Stimulated activated CD8-positive, alpha-beta memory T cell treated with anti-CD3 and anti-CD28 coated beads, Interleukin-7, amount 100 ng/mL, for 48 hours (primary cell): Measurements from ENCODE around the gene UNKL.
"Not testable (repeated sequence)": the region's sequence is repeated elsewhere in the genome, so short reads cannot be mapped to it uniquely, and the experiment has no call there.

Experiments used
- DNase-seq, 2 donors: peaks; one replicate each; pipeline ENCODE4 v3.0.0-alpha.2; 2020; ENCODE audit warnings: low read depth in 1 of 2; ENCODE audit errors: extremely low read depth in 1 of 2

UNKL gene

GRCh38 chr16:1330260-1330914 is 84.1 kb downstream of the UNKL start:
- DNase-seq: no peak

DNA sequence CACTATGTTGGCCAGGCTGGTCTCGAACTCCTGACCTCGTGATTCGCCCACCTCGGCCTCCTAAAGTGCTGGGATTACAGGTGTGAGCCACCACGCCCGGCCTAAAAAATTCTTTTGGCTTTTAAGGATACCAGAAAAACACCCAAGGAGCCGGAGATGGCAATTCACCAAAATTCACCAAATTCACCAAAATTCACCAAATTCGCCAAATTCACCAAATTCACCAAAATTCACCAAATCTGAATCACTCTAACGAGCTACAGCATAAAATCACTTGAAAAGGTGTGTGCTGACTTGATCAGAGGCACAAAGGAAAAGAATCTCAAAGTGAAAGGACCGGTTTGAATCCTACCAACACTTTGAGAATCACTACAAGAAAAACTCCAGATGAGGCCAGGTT is 85.5 kb downstream of the UNKL start:
- not testable (repeated sequence) for DNase-seq

GRCh38 chr16:1328136-1328535 is 86.4 kb downstream of the UNKL start:
- DNase-seq: not testable (repeated sequence)

DNA sequence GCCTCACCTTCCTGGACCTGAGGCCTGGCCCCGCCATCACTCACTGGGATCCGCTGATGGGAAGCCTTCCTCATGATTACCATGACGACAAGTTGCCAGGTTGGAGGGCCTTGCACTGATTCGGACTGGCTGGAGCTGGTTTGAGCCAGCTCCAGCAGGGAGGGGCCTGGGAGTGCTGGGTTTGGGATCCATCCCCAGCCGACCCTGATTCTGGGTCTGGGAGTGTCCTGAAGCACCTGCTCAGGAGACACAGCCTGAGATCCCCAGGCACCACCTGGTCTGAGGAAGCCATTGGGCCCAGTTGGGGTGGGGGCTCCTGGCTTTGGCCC is 86.9 kb downstream of the UNKL start:
- no peak for DNase-seq

GRCh38 chr16:1326946-1327618 is 87.4 kb downstream of the UNKL start:
- no peak for DNase-seq

DNA sequence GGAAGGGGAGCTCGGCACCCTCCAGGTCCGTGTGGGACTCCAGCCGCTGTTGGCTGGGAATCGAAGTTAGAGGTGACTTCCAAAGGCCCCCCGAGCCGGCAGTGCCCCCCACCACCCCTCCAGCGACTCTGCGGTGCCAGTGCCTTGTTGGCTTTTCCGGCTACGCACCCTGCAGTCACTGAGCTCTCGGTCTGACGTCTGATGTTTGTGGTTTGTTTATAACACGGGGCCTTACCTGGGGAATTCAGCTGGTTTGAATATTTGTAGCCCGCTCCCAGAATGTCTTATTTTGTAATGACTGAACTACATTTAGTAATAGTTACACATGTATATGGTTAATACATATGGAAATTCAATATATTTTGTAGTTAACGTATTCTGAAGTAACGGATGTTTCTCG is 88.1 kb downstream of the UNKL start:
- DNase-seq: no peak

DNA sequence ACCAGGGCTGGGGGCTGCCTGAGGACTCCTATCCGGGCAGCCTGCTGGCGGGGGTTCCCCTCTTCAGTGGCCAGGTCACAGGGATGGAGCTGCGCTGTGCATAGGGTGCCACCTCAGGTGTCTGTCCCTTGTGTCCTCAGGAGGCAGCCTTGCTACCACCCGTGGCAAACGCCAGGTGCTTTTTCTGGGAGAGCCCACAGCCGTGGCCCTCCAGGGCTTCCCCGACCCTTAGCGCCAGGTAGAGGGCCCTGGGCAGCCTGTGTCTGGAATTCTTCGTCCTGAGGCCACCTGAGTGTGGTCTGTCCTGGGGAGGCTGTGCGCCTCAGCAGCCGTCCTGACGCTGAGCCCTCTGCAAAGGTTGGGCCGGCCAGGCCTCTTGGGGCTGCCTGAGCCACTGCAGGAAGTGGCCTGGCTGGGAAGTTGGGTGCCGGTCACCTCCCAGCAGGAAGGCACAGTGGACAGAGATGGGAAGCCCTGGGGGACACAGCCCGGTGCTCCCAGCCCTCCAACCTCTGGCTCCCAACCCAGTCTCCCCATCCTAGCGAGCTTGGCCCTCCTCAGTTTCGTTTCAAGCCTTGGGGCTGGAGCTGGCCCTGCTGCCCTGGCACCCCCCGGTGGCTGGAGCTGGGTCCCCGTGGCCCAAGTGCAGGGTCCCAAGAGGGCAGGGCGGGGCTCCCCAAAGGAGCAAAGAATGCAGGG is 88.7 kb downstream of the UNKL start:
- no peak for DNase-seq

DNA sequence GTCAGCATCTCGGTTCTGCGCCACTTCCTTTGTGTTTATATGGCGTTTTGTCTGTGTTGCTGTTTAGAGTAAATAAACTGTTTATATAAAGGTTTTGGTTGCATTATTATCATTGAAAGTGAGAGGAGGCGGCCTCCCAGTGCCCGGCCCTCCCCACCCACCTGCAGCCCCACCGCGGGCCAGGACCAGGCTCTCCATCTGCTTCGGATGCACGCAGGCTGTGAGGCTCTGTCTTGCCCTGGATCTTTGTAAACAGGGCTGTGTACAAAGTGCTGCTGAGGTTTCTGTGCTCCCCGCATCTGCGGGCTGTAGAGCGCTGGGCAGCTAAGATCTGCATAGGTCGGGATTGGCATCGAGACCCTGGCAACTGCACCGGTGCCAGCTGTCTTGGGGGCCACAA is 89.2 kb downstream of the UNKL start:
- DNase-seq: no peak

DNA sequence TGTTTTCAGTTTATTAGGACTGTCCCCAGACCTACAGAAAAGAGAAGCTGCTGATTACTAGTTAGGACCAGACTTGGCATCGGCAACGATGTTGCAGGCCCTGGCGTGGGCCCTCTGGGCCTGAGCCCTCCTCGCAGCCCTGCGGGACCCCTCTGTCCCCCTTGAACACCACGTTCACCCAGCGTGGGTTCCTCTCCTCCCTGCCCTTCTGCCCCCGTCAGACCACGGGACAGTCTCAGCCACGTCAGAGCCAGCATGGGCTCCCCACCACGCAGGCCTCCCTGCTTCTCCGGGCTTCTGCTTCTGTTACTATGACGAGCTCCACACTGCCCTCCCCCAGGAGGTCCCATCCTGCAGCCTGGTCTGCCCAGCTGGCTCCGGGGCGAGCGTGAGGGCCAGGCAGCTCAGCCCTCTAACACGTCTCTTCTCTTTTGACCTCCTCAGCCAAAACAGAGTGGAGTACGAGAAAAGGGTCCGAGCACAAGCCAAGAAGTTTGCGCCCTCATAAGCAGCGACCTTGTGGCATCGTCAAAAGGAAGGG is 90.1 kb downstream of the UNKL start:
- DNase-seq: no peak

- DNase-seq: no peak
Measured at GRCh38 chr16:1323296-1324239, 90.9 kb downstream of the UNKL start.

DNA sequence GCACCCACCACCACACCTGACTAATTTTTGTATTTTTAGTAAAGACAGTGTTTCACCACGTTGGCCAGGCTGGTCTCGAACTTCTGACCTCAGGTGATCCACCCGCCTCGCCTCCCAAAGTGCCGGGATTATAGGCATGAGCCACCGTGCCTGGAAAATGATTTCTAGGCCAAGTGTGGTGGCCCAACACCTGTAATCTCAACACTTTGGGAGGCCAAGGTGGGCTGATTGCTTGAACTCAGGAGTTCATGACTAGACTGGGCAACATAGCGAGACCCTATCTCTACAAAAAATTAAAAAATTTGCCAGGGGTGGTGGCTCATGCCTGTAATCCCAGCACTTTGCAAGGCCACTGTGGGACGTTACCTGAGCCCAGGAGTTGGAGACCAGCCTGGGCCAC is 92.1 kb downstream of the UNKL start:
- DNase-seq: no peak

DNA sequence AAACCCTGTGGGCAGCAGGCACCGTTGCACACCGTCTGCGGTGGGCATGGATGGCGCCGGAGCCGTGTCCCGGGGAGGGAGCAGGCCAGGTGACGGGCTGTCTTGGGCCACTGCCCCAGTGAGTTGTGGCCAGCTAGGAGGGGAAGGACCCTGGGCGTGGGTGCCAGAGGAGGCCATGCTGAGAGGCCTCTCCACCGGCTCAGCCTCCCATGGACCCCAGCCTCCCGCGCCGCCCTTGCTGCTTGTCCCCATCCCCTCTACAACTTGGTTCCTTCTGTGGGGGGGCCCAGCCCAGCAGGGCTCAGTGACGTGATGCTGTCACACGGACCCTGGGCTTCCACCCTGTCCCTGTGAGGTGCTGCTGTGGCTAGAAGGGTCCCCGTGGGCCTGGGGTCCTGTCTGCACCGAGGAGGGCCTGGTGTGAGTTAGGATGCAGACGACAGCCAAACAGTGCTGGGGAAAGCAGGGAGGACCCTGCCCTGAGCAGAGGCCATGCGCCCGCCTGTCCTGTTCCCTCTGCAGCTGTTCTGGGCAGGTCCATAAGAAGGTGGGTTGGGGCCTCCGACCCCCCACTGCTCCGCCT is 93.8 kb downstream of the UNKL start:
- DNase-seq: no peak

DNA sequence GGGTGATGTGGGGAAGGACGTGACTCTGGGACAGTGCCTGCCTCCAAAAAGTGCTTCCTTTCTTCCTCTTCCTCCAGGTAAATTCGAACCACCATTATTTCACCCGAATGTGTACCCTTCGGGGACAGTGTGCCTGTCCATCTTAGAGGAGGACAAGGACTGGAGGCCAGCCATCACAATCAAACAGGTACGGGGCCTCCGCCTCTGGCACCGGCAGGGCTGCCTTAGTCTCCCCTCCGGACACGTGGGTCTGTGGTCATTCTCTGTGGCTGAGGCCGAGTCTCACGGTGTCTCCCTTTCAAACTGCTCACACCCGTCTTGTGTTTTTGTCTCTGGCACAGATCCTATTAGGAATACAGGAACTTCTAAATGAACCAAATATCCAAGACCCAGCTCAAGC is 94.4 kb downstream of the UNKL start:
- no peak for DNase-seq

DNA sequence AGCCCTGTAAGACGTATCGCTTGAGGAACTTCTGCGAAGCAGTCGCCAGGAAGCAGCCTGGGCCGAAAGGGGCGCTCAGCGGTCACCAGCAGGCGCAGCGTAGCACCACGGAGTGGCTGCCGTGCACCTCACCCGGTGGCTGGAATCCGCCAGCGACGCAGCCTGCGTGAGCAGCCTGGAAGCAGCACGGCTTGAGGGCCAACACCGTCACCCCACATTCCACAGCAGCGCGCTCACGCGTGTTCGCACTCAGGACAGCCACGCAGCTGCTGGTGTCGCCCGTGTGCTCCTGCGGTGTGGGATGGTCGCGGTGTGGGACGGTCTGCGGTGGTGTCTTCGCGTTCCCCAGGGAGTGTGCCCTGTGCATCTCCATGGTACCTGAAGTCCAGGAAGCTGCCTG is 95.5 kb downstream of the UNKL start:
- DNase-seq: no peak

DNA sequence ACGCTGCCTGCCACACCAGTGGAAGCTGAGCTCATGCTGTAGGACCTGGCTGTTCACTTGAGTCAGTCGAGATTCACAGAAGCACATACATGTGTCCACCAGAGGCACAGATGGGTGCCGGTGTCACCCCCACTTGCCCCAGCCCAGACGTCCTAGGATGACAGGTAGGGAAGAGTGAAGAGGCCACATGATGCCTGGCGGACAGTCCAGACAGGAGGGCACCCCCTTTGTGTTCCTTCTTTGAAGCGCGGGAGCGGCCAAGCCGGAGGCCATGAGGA is 96.3 kb downstream of the UNKL start:
- DNase-seq: no peak

DNA sequence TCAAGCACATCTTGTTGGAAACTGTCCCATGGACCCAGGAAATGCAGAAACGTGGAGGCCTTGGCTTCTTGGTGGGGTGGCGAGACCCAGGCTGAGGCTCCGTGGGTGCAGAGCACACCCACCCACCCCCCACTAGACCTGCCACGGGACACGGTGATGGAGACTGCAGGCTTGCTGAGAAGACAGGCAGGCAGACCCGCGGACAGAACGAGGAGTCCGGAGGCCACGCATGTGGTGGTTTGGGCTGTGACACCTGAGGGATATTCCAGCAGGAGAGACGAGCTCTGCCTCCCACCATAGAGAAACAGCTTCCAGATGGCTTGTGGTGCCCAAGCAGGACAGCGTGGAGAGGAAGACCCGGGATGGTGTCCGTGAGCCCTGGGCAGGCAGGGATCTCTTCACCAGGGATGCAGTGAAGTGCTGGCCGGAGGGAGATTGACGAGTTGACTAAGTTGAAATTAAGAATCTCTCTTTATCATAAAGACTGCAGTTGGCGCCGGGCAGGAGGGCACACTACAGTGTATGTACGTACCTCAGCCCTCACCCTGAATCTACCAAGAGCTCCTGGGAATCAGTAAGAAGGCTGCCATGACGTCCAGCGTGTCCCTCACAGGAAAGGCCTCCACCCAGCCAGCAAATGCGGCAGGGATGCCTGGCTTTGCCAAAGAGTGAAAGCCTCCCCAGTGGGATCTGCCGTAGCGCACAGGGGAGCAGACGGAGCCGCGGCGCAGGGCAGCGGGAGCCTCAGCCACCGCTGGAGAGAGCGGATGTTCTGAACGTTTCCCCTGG is 96.8 kb downstream of the UNKL start:
- no peak for DNase-seq

DNA sequence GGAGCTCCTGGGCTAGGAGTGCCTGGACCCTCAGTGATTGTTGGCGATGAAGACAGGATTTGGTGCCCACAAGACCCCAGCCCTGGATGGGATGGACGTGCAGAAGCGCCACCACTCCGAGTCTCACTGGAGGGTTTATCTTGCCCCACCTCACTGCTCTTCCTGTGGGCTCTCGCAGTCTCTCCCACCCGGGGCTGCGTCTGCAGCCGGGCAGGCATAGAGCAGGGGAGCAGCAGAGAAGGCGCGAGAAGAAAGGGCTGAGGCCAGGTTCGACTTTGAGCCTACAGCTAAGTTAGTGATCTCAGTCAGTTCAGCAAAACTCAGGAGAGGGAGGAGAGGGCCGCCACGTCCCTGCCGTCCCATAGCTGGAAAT is 98.5 kb downstream of the UNKL start:
- no peak for DNase-seq

DNA sequence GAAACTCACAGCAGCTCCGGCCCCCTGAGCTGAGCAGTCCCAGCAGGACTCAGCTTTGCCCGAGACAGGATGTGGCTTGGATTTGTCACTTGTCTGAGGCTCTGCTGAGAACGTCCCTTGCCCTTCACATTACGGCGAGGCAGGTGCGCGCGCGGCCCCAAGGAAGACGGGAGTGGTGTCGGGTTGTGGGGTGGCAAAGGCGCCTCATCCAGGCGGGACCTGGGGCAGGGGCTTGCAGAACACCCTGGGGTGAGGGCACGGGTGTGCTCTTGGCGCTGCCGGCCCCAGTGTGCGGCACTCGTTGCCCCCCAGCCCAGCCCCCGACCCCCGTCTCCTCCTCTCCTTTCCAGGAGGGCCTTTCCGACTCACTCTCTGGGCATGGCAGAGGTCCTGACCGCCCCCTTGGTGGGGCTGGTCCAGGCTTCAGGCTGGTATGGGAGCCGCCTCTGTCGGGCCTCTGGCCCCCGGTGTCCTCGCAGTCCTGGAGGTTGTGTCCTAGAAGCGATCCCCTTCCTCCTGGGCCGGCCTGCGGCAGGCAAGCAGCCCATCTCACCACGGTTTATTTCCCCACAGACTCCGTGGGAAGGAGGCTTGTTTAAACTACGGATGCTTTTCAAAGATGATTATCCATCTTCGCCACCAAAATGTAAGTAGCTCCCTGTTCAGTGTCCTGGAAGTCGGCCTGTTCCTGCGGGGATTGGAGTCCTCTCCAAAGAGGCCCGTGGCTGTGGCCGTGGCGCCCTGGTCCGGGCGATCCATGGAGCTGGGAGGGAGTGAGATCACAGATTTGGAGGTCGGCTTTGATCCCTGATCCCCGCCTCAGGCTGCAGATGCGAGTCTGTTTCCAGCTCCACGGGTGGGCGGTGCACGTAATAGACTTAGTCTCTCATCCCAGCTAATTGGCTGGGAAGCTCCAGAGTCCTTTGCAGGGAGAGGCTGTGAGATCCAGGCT is 99.1 kb downstream of the UNKL start:
- DNase-seq: no peak
